SKM-1 (cell line): ENCODE measurements around the gene CCDC6.
"Not testable (repeated sequence)": the region's sequence is repeated elsewhere in the genome, so short reads cannot be mapped to it uniquely, and the experiment has no call there.

Experiments
- DNase-seq: peaks from one replicate; lab custom pipeline; 2025; ENCODE audit not compliant: unreplicated experiment; lab: John Stamatoyannopoulos, UW

Gene CCDC6

DNA sequence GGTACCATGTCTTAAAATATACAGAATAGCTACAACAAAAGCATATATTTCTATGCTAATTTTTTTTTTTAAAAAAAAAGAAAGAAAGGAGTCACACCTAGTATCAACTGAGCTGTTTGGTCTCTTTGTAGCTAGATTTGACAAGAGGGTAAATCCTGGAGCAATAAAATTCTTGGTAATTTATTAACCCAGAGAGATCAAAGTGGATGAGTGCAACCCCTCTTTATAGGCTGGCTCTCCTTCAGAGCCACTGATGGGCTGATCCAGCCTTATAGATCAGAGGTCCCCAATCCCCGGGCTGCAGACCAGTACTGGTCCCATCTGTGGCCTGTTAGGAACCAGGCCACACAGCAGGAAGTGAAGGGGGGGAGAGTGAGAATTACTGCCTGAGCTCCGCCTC lies 133.3 kb downstream of the CCDC6 start:
- DNase-seq: no peak

DNA sequence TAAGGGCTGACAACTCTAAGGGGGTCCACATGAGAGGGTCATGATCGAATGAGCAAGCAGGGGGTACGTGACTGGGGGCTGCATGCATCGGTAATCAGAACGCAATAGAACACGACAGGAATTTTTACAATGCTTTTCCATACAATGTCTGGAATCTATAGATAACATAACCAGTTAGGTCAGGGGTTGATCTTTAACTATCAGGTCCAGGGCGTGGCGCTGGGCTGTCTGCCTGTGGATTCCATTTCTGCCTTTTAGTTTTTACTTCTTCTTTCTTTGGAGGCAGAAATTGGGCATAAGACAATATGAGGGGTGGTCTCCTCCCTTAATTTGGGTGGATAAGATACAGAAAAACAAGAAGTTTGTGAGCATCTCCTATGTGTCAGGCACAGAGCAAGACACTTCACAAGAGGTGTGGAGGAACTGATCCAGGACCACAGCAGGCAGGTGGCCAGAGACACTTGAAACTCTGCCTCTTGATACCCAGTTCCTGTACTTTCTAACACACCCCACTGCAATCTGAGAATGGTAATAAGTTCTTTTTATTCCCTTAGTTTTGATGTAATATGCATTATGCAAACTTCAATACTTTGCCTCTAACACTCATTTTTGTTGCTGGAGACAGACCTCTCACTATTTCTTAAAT lies 135.1 kb downstream of the CCDC6 start:
- no peak for DNase-seq

DNA sequence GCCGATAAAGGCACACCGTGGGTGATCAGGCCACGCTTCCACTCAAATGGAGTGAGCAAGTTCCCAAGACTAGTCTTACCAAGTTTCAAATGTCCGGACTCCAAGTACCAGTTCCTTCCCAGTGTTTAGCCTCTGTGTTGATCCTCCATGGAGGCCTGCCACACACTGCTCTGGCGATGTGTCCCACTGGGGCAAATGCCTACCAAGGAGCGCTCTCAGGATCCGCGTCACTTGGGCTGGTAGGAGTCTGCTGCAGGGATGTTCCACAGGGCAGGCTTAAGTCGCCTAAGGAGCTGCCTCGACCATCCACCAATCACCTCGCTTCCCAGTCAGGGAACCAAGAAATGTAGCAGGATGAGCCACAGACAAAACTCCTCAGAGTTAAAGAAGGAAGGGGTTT lies 135.7 kb downstream of the CCDC6 start:
- DNase-seq: no peak

DNA sequence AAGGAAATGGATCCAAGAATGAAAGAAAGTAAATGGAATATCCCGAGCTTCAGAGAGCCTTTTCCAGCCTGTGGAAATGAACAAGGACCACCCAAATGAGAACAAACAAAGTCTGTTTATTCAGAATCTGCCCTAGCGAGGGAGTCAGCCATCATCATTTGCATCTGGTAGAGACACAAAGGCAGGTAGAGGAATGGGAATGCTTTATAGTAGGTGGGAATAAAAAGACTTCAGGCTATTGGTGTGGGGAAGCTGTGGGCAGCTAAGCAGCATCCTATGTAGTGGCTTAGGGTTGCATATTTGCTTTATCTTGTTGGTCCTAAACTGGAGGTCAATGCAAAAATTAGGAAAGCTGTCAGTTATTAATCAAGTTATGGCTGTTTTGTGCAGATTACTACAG lies 143.9 kb downstream of the CCDC6 start:
- DNase-seq: no peak

DNA sequence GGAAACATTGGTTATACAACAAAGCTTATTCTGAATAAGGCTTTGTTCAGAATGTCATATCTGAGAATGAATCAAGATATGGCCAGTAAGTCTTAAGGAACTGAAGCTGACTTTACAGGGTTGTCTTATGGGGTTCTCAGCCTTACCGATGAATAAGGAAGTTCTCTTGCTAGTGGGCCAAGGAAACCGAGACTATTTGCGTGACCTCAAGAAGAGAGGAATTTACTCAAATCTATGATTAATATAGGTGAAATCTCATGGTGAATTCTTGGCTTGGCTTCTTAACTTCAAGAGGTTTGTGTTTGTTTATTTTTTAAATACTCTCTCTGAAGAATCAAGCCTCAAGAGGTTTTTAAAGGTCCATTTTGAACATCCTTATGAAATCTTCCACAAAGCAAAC lies 148.4 kb downstream of the CCDC6 start:
- no peak for DNase-seq

DNA sequence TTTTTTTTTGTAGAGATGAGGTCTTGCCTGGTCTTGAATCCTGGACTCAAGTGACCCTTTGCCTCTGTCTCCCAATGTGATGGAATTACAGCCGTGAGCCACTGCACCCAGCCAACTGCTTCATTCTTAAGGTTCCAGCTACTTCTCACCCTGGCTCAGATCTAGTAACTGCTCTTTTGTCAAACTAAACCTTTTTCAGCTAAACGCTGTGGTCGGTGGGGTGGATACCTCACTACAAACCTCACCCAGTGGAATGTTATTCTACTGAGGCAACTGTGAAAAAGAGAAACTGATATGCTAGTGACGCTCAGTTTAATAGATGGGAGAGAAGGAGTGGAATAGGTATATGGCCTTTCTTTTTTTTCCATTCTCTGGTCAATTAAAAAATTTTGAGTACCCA lies 151.4 kb downstream of the CCDC6 start:
- DNase-seq: no peak

DNA sequence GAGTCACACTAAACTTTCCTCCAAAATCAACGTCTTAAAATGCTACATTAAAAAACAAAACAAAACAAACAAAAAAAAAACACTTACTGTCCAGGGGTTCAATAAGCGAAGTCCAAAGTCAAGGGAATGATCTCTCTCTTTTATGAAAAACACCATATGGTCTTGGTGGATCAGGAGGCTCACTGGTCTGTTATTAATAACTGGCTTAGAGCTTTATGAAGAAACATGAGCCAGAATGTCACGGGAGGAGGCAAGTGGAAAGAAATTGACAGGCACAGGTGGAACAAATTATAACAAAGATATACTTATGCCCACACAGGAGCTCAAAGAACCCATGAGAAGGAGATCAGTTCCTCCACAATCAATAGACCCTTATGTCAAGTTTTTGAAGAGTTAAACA lies 153.1 kb downstream of the CCDC6 start, which contains the start of gene MRLN:
Gene MRLN, minus strand, starts transcription at position 189 of the 400 bp plus-strand sequence.
- DNase-seq: no peak

DNA sequence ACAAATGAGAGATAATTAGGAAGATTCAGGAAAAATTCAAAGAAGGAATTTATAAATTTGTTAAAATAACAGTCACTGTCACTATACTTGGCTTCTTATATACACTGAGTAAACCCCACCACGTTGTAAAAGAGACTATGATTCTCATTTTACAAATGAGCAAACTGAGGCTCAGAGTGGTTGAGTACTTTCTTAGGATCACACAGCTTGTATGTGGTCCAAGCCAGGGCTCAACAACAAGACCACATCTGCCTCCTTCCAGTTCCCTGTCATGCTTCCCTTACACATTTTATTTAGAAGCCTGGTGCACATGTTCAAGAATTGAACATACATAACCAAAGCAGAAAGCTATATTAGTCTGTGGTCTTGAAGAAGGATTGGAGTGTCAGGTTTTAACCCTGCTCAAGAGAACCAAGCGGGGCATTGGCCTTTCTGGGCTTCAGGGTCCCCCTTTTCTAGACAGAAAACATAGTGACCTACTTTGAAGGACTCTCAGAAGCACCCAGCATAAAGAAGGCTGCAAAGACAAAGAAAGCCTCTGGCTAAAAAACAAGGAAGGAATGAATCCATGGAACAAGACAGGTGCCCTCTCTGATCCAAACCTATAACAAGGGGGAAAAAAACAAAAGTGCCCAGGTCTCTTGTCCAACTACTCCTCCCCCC lies 153.9 kb downstream of the CCDC6 start:
- DNase-seq: no peak

DNA sequence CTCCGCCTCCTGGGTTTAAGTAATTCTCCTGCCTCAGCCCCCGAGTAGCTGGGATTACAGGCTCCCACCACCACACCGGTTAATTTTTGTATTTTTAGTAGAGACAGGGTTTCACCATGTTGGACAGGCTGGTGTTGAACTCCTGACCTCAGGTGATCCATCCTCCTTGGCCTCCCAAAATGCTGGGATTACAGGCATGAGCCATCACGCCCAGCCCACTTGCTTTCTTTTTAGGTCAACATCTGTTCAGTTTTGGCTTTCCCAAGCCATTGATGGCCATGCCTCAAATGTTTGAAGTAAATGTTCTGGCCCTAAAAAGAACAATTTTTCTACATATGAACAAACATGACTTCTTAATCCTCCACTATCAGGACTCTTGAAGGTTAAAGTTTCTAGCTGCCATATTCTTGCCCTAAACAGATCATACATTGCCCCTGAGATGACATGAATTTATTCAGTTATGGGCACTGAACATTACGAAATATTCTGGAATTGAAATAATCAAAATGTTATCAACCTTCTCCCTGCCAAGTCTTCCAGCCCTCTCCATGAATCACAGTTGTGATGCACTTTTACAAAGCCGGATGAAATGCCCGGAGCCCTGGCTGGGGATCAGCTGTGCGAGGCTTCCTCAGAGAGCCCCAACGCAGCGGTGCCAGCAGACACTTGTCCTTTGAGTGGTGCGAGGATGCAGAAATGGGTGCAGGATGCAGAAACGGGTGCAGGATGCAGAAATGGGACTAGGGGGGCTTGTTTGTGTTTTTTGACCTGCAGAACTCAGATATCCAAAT lies 156.0 kb downstream of the CCDC6 start:
- no peak for DNase-seq

DNA sequence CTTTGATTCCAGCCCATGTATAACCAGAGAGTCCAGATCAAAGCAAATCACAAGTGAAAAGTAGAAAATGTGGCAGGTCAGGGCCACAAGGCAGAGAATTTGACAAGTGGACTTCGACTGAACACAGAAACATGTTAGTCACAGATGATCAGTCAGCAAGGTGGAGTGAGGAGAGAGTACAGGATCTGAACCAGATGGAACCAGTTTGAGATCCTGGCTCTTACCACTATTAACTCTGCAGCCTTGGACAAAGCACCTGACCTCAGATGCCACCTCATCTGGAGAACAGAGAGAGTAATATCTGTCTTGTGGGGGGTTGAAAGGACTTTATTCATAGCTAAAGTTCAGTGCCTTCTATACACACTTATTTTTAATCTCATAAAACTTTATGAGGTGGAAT lies 157.5 kb downstream of the CCDC6 start:
- DNase-seq: no peak

DNA sequence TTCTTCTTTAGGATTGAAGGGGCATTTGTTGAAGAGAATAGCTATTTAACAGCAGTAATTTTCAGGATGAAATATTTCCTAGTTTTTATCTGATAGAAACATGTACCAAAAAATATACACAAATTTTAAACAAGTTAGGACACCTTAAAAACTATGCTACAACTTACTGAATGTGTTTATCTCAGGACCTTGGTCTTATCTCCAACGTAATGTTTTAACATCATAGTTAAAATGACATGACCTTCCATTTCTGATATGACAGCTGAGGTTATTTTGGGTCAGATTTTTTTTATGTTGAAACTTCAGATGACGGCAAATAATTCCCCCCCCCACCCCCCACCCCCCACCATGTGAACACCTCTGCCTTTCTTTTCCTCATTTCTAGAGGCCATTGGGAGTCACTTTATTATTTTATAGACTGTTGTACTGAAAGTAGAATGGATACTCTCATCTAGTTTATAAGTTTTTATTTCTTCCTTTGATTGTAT lies 161.1 kb downstream of the CCDC6 start:
- DNase-seq: no peak

DNA sequence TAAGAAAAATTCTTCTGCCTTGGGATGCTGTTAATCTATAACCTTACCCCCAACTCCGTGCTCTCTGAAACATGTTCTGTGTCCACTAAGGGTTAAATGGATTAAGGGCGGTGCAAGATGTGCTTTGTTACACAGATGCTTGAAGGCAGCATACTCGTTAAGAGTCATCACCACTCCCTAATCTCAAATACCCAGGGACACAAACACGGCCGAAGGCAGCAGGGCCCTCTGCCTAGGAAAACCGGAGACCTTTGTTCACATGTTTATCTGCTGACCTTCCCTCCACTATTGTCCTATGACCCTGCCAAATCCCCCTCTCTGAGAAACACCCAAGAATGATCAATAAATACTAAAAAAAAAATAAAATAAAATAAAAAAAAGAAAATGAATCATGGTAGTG lies 161.6 kb downstream of the CCDC6 start:
- not testable (repeated sequence) for DNase-seq

DNA sequence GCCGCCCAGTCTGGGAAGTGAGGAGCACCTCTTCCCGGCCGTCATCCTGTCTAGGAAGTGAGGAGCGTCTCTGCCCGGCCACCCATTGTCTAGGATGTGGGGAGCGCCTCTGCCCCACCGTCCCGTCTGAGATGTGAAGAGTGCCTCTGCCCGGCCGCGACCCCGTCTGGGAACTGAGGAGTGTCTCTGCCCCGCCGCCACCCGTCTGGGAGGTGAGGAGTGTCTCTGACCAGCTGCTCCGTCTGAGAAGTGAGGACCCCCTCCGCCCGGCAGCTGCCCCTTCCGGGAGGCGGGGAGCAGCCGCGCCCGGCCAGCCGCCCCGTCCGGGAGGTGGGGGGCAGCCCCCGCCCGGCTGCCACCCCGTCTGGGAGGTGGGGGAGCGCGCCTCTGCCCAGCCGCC lies 162.2 kb downstream of the CCDC6 start:
- not testable (repeated sequence) for DNase-seq

DNA sequence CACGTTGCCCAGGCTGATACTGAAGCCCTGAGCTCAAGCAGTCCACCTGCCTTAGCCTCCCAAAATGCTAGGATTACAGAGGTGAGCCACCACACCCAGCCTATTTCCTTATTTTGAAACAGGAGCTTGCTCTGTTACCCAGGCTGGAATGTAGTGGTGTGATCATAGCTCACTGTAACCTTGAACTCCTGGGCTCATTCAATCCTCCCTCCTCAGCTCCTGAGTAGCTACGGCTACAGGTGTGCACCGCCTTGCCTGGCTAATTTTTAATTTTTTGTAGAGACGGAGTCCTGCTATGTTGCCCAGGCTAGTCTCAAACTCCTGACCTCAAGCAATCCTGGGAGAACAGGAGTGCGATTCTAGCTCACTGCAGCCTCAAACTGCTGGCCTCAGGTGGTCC lies 164.8 kb downstream of the CCDC6 start:
- DNase-seq: no peak

DNA sequence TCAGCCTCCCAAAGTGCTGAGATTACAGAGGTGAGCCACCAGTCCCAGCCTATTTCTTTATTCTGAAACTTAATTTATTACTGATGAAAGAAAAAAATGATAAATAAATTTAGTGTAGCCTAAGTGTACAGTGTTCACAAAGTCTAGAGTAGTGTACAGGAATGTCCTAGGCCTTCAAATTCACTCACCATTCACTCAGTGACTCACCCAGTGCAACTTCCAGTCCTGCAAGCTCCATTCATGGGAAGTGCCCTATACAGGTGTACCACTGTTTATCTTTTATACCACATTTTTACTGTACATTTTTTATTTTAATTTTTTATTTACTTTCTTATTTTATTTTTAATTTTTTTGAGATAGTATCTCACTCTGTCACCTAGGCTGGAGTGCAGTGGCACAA lies 165.3 kb downstream of the CCDC6 start:
- no peak for DNase-seq
